ENCODE data around the gene RNF8.

Gene RNF8

GRCh38 chr6:37319156-37319555 is 34.6 kb upstream of the RNF8 start:
- peaks cover 9% of the 10 kb centered on the region for H3K36me3 ChIP-seq (ENCODE audit: control insufficient read depth, insufficient read depth, low read length)
- no peak for TF ChIP-seq CTCF (IDR thresholded peaks at IDR 0.05; ENCODE audit: insufficient read depth, low read length, poor library complexity, severe bottlenecking)
- no peak overlapping the region for H3K4me3 ChIP-seq (replicated peaks; ENCODE audit: low read depth, low read length)
- H3K27me3 ChIP-seq (replicated peaks; ENCODE audit: control insufficient read depth, insufficient read depth, low read length) = no peaks in the 10 kb centered on the region
- DNase-seq (ENCODE audit: extremely low read depth, insufficient read length) = no peak

- Histone ChIP-seq H3K27me3 (replicated peaks; ENCODE audit: control insufficient read depth, insufficient read depth, low read length) (no peaks in the 10 kb centered on the region), H3K36me3 (ENCODE audit: control insufficient read depth, insufficient read depth, low read length) (peaks cover 9% of the 10 kb centered on the region), H3K4me3 (replicated peaks; ENCODE audit: low read depth, low read length) (no peak overlapping the region)
- no peak for TF ChIP-seq CTCF (IDR thresholded peaks at IDR 0.05; ENCODE audit: insufficient read depth, low read length, poor library complexity, severe bottlenecking)
- no peak for DNase-seq (ENCODE audit: extremely low read depth, insufficient read length)
Measured at GRCh38 chr6:37319856-37320480, 33.8 kb upstream of the RNF8 start.

- Histone ChIP-seq H3K36me3 (ENCODE audit: control insufficient read depth, insufficient read depth, low read length) (peaks cover 9% of the 10 kb centered on the region), H3K4me3 (replicated peaks; ENCODE audit: low read depth, low read length) (no peak overlapping the region), H3K27me3 (replicated peaks; ENCODE audit: control insufficient read depth, insufficient read depth, low read length) (no peaks in the 10 kb centered on the region)
- no peak for TF ChIP-seq CTCF (IDR thresholded peaks at IDR 0.05; ENCODE audit: insufficient read depth, low read length, poor library complexity, severe bottlenecking)
- DNase-seq (ENCODE audit: extremely low read depth, insufficient read length) = no peak
Measured at GRCh38 chr6:37320646-37321045, 33.1 kb upstream of the RNF8 start.

GRCh38 chr6:37321101-37321500 is 32.7 kb upstream of the RNF8 start:
- no peak for DNase-seq (ENCODE audit: extremely low read depth, insufficient read length)
- H3K36me3 ChIP-seq (ENCODE audit: control insufficient read depth, insufficient read depth, low read length) = peaks cover 9% of the 10 kb centered on the region
- TF ChIP-seq CTCF (IDR thresholded peaks at IDR 0.05; ENCODE audit: insufficient read depth, low read length, poor library complexity, severe bottlenecking) = no peak

GRCh38 chr6:37321516-37322415 is 32.0 kb upstream of the RNF8 start:
- Histone ChIP-seq H3K36me3 (ENCODE audit: control insufficient read depth, insufficient read depth, low read length) (peaks cover 7% of the 10 kb centered on the region), H3K27me3 (replicated peaks; ENCODE audit: control insufficient read depth, insufficient read depth, low read length) (no peaks in the 10 kb centered on the region), H3K4me3 (replicated peaks; ENCODE audit: low read depth, low read length) (no peak overlapping the region)
- TF ChIP-seq CTCF (IDR thresholded peaks at IDR 0.05; ENCODE audit: insufficient read depth, low read length, poor library complexity, severe bottlenecking) = no peak
- no peak for DNase-seq (ENCODE audit: extremely low read depth, insufficient read length)

More at GRCh38 chr6:37321101-37321500, 32.7 kb upstream of the RNF8 start:
- no peaks in the 10 kb centered on the region for H3K27me3 ChIP-seq (replicated peaks; ENCODE audit: control insufficient read depth, insufficient read depth, low read length)
- H3K4me3 ChIP-seq (replicated peaks; ENCODE audit: low read depth, low read length) = no peak overlapping the region
